Naive thymus-derived CD4-positive, alpha-beta T cell (primary cell): Measurements from ENCODE around the gene MLXIPL. TPM values are rescaled to one million over a fixed set of nuclear protein-coding genes. Genes with fewer than 3 reads are reported as not detected.
A peak's percentile ranks its signal among the peaks of the same experiment; 100 is the strongest.
"Not testable (repeated sequence)": the region's sequence is repeated elsewhere in the genome, so short reads cannot be mapped to it uniquely, and the experiment has no call there.

ENCODE experiments used
- ATAC-seq: fragments of 150-1000 bp; cut with Tn5 transposase; 2 replicates; pipeline ENCODE4 v1.10.0; 2021; ENCODE audit warnings: mild to moderate bottlenecking, moderate library complexity
- CTCF ChIA-PET: fragments of 350-600 bp; sonication (Branson Sonifier 250); formaldehyde crosslinking; loops from one replicate; lab custom pipeline; 2021; ENCODE audit warnings: antibody characterized with exemption; lab: Charles Lee
- POLR2A ChIA-PET: fragments of 350-600 bp; sonication (Branson Sonifier 250); formaldehyde crosslinking; loops from one replicate; lab custom pipeline; 2021; ENCODE audit warnings: antibody characterized with exemption, inconsistent platforms; lab: Charles Lee
- DNase-seq, 9 donors: peaks; one replicate each; pipeline versions ENCODE4 v3.0.0 to v3.0.0-alpha.2; 2020 to 2022; ENCODE audit warnings: mixed read lengths in 1 of 9
- H3K27ac ChIP-seq: one replicate; pipeline ENCODE4 v1.7.0; 2013; ENCODE audit warnings: mild to moderate bottlenecking, low read depth, low read length, moderate library complexity
- H3K27me3 ChIP-seq, 2 donors: one replicate each; pipeline ENCODE4 v1.7.0; 2013; ENCODE audit warnings: low read length in 2 of 2, mild to moderate bottlenecking in 2 of 2, moderate library complexity in 2 of 2; ENCODE audit not compliant: control insufficient read depth in 2 of 2, insufficient read depth in 2 of 2
- H3K36me3 ChIP-seq, 3 experiments: 1 replicate in 2 of 3; 2 replicates in 1 of 3; pipeline ENCODE4 v1.7.0; 2013; ENCODE audit warnings: low read length in 3 of 3, mild to moderate bottlenecking in 3 of 3, moderate library complexity in 1 of 3; ENCODE audit not compliant: insufficient read depth in 3 of 3, control insufficient read depth in 2 of 3
- H3K4me1 ChIP-seq, 2 donors: one replicate each; pipeline ENCODE4 v1.7.0; 2013; ENCODE audit warnings: low read length in 2 of 2, mild to moderate bottlenecking in 2 of 2, moderate library complexity in 1 of 2; ENCODE audit not compliant: control insufficient read depth in 2 of 2, insufficient read depth in 2 of 2
- H3K4me3 ChIP-seq: 2 replicates; pipeline ENCODE4 v1.7.0; 2013; ENCODE audit warnings: mild to moderate bottlenecking, low read length
- H3K9me3 ChIP-seq, 3 experiments: 1 replicate in 2 of 3; 2 replicates in 1 of 3; pipeline ENCODE4 v1.7.0; 2013; ENCODE audit warnings: low read length in 3 of 3; ENCODE audit not compliant: control insufficient read depth in 2 of 3
- H3K27ac Mint-ChIP-seq, 9 donors: one replicate each; pipeline ENCODE4 v1.8.0; 2020 to 2022; ENCODE audit warnings: mixed read lengths in 9 of 9, mild to moderate bottlenecking in 8 of 9, moderate library complexity in 5 of 9, inconsistent platforms in 2 of 9
- H3K27me3 Mint-ChIP-seq, 5 donors: one replicate each; pipeline ENCODE4 v1.8.0; 2021 to 2022; ENCODE audit warnings: mixed read lengths in 5 of 5, mild to moderate bottlenecking in 1 of 5
- H3K36me3 Mint-ChIP-seq, 5 donors: one replicate each; pipeline ENCODE4 v1.8.0; 2020 to 2022; ENCODE audit warnings: mixed read lengths in 5 of 5, mild to moderate bottlenecking in 3 of 5, inconsistent platforms in 1 of 5
- H3K4me1 Mint-ChIP-seq, 7 donors: one replicate each; pipeline ENCODE4 v1.8.0; 2020 to 2022; ENCODE audit warnings: mixed read lengths in 7 of 7, mild to moderate bottlenecking in 3 of 7, inconsistent platforms in 1 of 7
- H3K4me3 Mint-ChIP-seq, 10 donors: one replicate each; pipeline ENCODE4 v1.8.0; 2020 to 2022; ENCODE audit warnings: mild to moderate bottlenecking in 10 of 10, mixed read lengths in 10 of 10, moderate library complexity in 6 of 10, inconsistent platforms in 2 of 10
- H3K9me3 Mint-ChIP-seq, 11 donors: one replicate each; pipeline ENCODE4 v1.8.0; 2020 to 2022; ENCODE audit warnings: mixed read lengths in 11 of 11, mild to moderate bottlenecking in 4 of 11, inconsistent platforms in 1 of 11, moderate library complexity in 1 of 11
- intact Hi-C, 2 donors: fragments of 100-400 bp; cut with micrococcal nuclease; formaldehyde crosslinking; loops; one replicate each; pipeline ENCODE4 v1.15.1; 2023
- polyA plus RNA-seq, 2 donors: library from polyadenylated mRNA; unstranded; fragments of 300-500 nt; fragmentation: Illumina TruSeq; gene quantifications; one replicate each; pipeline ENCODE4 v1.2.3, GENCODE V29; 2021
- total RNA-seq, 6 experiments: library from RNA in 5 of 6; stranded (reverse) in 5 of 6; gene quantifications; 1 replicate in 5 of 6; 2 replicates in 1 of 6; pipeline ENCODE4 v1.2.3 and lab custom pipeline; 2021 to 2026

The MLXIPL gene
- total and polyA plus RNA-seq, 7 experiments from 2014 or later: not detected

DNA sequence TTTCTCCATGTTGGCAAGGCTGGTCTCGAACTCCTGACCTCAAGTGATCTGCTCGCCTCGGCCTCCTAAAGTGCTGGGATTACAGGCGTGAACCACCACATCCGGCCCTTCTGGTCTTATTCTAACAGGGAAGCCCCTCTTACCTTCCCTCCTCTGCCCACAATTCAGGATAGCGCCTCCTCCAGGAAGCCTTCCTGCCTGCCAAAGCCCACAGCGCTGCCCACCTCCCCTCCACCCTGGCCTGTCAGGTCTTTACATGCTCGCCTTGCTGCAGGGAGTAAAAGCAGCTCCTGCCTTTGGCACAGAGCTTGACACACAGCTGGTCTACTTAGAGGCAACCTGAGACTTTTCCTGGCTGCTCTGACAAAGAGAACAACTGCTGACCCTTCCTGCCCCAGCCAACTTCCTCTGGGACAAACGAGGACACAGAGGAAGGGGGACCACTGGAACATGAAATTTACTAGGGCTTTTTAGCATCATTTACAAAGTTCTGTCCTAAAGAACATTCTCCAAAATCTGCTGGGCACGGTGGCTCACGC is 13.2 kb downstream of the MLXIPL start:
- H3K36me3 Mint-ChIP-seq: no peaks in the 10 kb centered on the region
- Histone ChIP-seq H3K27me3 (no peaks in the 10 kb centered on the region), H3K27ac (no peak overlapping the region), H3K4me3 (no peak overlapping the region), H3K9me3 (no peaks in the 10 kb centered on the region), H3K4me1 (no peaks in the 10 kb centered on the region), H3K36me3 (no peaks in the 10 kb centered on the region)
- POLR2A ChIA-PET: no interaction called here
- no peak overlapping the region for H3K4me3 Mint-ChIP-seq
- CTCF ChIA-PET: interaction anchor here (0.7 kb wide), 1 partner anchor 42 kb away, joined by 4 read pairs; no protein-coding TSS in a partner anchor
- H3K4me1 Mint-ChIP-seq: peaks cover 0 to 2% (median 0%) of the 10 kb centered on the region in 7 donors
- H3K27me3 Mint-ChIP-seq: peaks cover 23 to 63% (median 38%) of the 10 kb centered on the region in 5 donors
- H3K9me3 Mint-ChIP-seq: no peaks in the 10 kb centered on the region
- ATAC-seq (no peak), DNase-seq (no peak)
- intact Hi-C loops: no loop called here
- no peak overlapping the region for H3K27ac Mint-ChIP-seq

DNA sequence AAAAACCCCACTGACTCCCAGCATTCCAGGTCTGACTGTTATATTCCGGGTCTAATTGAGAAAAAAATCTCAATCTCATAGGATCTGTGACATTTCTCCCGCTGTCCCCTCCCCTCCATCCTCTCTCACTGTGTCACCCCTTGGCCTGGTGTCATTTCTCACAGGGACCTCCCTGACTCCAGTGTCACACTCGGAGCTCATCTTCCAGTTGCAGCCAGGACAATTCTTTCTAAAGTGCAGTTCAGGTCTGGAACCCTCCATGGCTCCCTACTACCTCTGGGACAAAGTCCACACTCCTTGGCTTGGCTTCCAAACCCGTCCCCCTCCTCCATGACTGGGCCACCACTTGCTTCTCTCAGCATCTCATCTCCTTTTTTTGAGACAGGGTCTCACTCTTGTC is 14.2 kb downstream of the MLXIPL start:
- no peak for DNase-seq
- no peaks in the 10 kb centered on the region for H3K27me3 ChIP-seq
- H3K4me1 ChIP-seq: no peaks in the 10 kb centered on the region
- H3K4me3 Mint-ChIP-seq: no peak overlapping the region
- H3K36me3 Mint-ChIP-seq: no peaks in the 10 kb centered on the region
- H3K9me3 Mint-ChIP-seq: no peaks in the 10 kb centered on the region
- H3K27me3 Mint-ChIP-seq: peaks cover 23 to 63% (median 38%) of the 10 kb centered on the region in 5 donors
- ChIA-PET CTCF (no interaction called here), POLR2A (interaction anchor here (0.5 kb wide), 1 partner anchor 30 kb away, joined by 5 read pairs; no protein-coding TSS in a partner anchor)
- peaks cover 0 to 2% (median 0%) of the 10 kb centered on the region in 7 donors for H3K4me1 Mint-ChIP-seq
- intact Hi-C loops: no loop called here
- no peaks in the 10 kb centered on the region for H3K9me3 ChIP-seq
- H3K27ac Mint-ChIP-seq: no peak overlapping the region
- no peak for ATAC-seq
- no peak overlapping the region for H3K4me3 ChIP-seq
- H3K36me3 ChIP-seq: no peaks in the 10 kb centered on the region
- H3K27ac ChIP-seq: no peak overlapping the region

DNA sequence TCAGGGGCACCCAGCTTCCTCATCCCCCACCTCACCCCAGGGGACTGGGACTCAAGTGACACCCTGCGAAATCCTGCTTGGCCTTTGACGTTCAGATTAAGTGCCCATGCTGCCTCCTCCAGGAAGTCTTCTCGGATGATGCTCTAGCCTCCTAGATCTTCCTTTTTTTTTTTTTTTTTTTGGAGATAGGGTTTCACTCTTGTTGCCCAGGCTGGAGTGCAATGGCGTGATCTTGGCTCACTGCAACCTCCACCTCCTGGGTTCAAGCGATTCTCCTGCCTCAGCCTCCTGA is 16.7 kb downstream of the MLXIPL start:
- not testable (repeated sequence) for H3K27me3 ChIP-seq, ATAC-seq, H3K4me3 ChIP-seq, DNase-seq, H3K27ac ChIP-seq, H3K36me3 Mint-ChIP-seq, H3K9me3 ChIP-seq, H3K27ac Mint-ChIP-seq, H3K4me1 ChIP-seq, H3K4me1 Mint-ChIP-seq, H3K4me3 Mint-ChIP-seq, H3K9me3 Mint-ChIP-seq, H3K36me3 ChIP-seq
- CTCF ChIA-PET: interaction anchor here (0.6 to 2.8 kb wide), 15 partner anchors 9 to 248 kb away, joined by 3 to 28 read pairs (median 5); partner anchors contain the start of gene ABHD11
- peaks cover 6 to 43% (median 22%) of the 10 kb centered on the region in 5 donors for H3K27me3 Mint-ChIP-seq
- intact Hi-C loops: loop anchor here (1.0 kb wide), 3 partner anchors 60 to 127 kb away; partner anchors contain the start of gene VPS37D (in 2 of the 2)
- POLR2A ChIA-PET: interaction anchor here (1.2 kb wide), 1 partner anchor 29 kb away, joined by 4 read pairs; the partner anchor contains the start of gene TBL2

DNA sequence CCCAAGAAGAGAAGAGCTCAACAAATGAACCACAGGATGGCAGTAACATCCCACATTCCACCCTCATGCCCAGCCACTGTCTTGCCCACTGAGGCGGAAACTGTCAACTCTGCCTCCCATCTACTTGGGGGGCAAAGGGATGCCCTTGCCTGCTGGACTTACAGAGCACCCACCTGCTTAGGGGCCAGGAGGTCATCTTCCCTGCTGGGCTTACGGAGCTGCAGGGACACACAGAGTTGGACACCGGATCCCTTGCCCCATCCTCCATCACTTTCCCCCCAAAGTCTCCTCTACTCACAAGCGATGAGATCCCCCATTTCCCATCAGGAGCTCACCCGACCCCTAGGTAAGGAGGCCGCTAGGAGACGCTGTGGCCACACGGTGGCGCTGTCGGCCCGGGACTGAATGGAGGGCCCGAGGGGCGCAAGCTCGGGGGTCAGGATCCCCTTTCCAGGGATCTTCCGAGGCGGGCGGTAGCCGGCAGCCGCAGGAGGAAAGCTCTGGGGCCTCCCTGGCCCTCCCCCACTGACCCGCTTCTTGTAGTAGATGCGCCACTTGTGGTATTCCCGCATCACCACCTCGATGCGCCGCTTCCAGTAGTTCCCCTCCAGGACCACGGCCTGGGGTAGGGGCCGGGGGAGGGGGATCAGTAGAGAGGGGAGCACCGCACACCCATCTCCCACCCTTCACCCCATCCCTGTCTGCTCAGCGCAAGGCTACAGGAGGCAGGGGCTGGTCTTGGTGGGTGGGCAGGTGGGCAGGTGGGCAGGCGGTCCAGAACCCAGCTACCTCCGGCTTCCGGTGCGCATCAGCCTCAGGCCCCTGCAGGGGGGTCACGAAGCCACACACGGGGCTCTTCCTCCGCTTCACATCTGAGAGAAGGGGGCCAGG is 17.3 kb downstream of the MLXIPL start:
- Mint-ChIP-seq H3K9me3 (no peaks in the 10 kb centered on the region), H3K27ac (peak overlapping the region in 1 of 9 donors; percentile 38), H3K27me3 (peaks cover 4 to 41% (median 20%) of the 10 kb centered on the region in 5 donors), H3K4me3 (no peak overlapping the region), H3K36me3 (no peaks in the 10 kb centered on the region), H3K4me1 (peaks cover 0 to 3% (median 0%) of the 10 kb centered on the region in 7 donors)
- ChIA-PET POLR2A (interaction anchor here (1.2 kb wide), 1 partner anchor 28 kb away, joined by 4 read pairs; the partner anchor contains the start of gene TBL2), CTCF (interaction anchor here (0.6 to 2.8 kb wide), 17 partner anchors 9 to 249 kb away, joined by 3 to 28 read pairs (median 4); partner anchors contain the start of gene ABHD11)
- no peak overlapping the region for H3K27ac ChIP-seq
- DNase-seq (peak; percentile 42 to 77 (median 61)), ATAC-seq (peak; percentile 85)
- no peaks in the 10 kb centered on the region for H3K27me3 ChIP-seq
- intact Hi-C loops: loop anchor here (1.0 kb wide), 3 partner anchors 60 to 127 kb away; partner anchors contain the start of gene VPS37D (in 2 of the 2)
- no peaks in the 10 kb centered on the region for H3K4me1 ChIP-seq
- no peaks in the 10 kb centered on the region for H3K9me3 ChIP-seq
- H3K4me3 ChIP-seq: no peak overlapping the region
- no peaks in the 10 kb centered on the region for H3K36me3 ChIP-seq

DNA sequence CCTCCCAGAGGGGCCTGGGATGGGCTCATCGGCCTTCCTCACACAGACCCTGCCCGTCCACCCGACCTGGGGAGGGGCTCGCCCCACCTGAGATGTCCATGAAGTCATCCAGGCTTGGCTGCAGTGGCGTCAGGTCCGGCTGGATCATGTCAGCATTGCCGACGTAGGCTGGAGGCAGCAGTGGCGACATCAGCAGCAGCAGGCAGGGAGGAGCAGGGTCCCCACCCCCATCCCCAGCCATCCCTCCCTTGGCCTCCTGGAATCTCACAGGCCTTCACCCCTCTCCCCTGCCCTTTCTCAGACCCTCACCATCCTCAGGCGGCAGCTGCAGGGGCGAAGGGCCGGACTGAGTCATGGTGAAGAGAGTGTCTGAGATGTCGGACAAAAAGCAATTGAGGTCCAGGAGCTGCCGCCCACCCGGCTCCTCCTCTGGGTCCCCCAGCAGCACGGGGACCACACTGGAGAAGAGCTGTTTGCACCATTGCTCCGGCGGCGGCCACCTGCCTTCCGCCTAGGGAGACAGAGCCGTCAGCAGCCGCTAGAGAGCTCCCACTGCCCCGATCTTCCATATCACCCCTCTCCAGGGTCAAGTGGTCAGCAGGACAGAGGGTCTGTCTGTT is 18.6 kb downstream of the MLXIPL start:
- no peaks in the 10 kb centered on the region for H3K9me3 Mint-ChIP-seq
- CTCF ChIA-PET: interaction anchor here (0.9 to 2.8 kb wide), 4 partner anchors 10 to 129 kb away, joined by 3 to 28 read pairs (median 7); no protein-coding TSS in a partner anchor
- intact Hi-C loops: no loop called here
- Histone ChIP-seq H3K27ac (no peak overlapping the region), H3K4me1 (no peaks in the 10 kb centered on the region), H3K36me3 (no peaks in the 10 kb centered on the region), H3K9me3 (no peaks in the 10 kb centered on the region), H3K27me3 (no peaks in the 10 kb centered on the region), H3K4me3 (no peak overlapping the region)
- POLR2A ChIA-PET: no interaction called here
- no peak for ATAC-seq
- peaks cover 0 to 4% (median 0%) of the 10 kb centered on the region in 7 donors for H3K4me1 Mint-ChIP-seq
- no peaks in the 10 kb centered on the region for H3K36me3 Mint-ChIP-seq
- no peak for DNase-seq
- peaks cover 4 to 34% (median 17%) of the 10 kb centered on the region in 5 donors for H3K27me3 Mint-ChIP-seq
- no peak overlapping the region for H3K27ac Mint-ChIP-seq
- no peak overlapping the region for H3K4me3 Mint-ChIP-seq
